HT1080 (cell line): ENCODE data around the gene ROCK2. TPM values are rescaled to one million over a fixed set of nuclear protein-coding genes. Genes with fewer than 3 reads are reported as not detected.
A peak's percentile ranks its signal among the peaks of the same experiment; 100 is the strongest.

Source experiments
- DNase-seq: peaks from one replicate; pipeline ENCODE4 v3.0.0-alpha.2; 2015; ENCODE audit warnings: low read depth
- total RNA-seq: library from RNA; depleted of rRNA; stranded (reverse); fragments of >200 nt; shearing (Covaris generic); gene quantifications from 2 replicates; pipeline ENCODE4 v1.2.3, GENCODE V29; 2014

Gene ROCK2
- total RNA-seq, 1 experiment from 2014 or later: 20.6 TPM

DNA sequence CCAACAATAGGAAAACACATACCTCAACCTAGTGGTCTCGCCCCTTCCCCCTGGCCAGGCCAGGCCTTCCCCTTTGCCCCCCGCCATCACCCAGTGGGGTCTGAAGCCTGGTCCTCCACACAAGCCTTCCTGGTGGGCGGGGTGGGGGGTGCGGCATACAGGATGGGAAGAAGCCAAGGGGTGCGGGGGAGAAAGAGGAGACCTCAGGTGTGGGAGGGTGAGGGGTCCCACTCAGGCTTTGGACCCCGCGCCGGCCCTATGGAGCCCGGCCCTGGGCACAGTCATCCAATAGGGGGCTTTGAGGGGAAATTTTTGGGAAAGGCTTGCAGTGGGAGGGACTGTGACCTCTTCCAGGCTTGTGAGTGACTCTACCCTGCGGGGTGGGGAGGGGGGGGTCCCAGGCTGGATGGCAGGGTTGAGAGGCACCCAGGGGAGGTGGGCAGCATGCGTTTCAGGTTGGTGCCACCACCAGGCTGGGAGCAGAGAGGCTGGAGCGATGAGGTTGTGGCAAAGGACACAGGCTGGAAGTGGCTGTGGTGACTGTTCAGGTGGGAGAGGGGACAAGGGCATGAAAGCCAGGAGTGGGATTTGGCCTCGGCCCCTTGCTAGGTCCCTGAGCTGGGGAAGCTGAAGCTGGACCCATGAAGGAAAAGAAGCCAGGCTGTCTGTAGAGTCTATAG, 187.9 kb downstream of the ROCK2 start:
- DNase-seq: no peak

- peak; percentile 81 for DNase-seq
Measured at GRCh38 chr2:11155381-11156035, 188.9 kb downstream of the ROCK2 start, which contains the start of gene SLC66A3. TSS of gene SLC66A3 (plus strand) at chr2:11155467. CDS start at chr2:11155547, 80 bp downstream.

- peak; percentile 81 for DNase-seq
Measured at GRCh38 chr2:11154923-11155380, 189.5 kb downstream of the ROCK2 start.

- no peak for DNase-seq
Measured at GRCh38 chr2:11154016-11154922, 190.2 kb downstream of the ROCK2 start.

GRCh38 chr2:11152591-11152990, 191.8 kb downstream of the ROCK2 start:
- DNase-seq: no peak

DNA sequence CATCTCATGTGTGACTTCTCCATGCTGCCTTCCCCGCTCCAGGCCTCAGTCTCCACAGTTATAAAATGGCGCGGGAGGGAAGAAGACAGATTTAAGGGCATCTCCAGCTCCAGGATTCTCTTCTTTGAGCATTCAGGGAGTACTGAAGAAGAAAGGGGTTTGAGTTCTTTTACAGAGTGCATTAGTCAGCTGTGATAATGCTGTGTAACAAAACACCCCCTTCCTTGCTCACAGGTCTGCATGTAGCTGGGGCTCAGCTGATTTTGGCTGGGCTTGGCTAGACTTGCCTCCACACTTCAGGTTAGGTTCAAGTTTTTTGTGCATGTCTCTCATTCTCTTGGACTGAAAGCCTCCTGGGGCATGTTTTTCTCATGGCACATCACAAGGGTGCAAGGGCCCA, 197.2 kb downstream of the ROCK2 start:
- no peak for DNase-seq

DNA sequence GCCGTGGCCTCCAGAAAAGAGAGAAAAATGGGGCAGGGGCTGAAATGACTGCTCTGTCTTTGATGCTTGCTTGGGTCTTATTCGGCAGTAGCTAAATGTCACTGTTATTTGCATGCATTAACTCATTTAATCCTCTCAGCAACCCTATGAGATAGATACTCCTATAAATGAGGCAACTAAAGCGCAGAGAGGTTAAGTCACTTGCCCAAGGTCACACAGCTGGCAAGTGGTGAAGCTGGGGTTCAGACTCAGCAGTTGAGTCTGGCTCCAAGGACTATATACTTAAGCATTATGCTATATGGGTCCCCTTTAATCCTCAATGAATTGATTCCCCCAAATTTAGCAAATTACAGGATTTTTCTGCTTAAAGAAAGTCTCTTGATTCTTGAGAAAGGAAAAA, 198.4 kb downstream of the ROCK2 start:
- no peak for DNase-seq

- DNase-seq: no peak
Measured at GRCh38 chr2:11145350-11145749, 199.1 kb downstream of the ROCK2 start.

DNA sequence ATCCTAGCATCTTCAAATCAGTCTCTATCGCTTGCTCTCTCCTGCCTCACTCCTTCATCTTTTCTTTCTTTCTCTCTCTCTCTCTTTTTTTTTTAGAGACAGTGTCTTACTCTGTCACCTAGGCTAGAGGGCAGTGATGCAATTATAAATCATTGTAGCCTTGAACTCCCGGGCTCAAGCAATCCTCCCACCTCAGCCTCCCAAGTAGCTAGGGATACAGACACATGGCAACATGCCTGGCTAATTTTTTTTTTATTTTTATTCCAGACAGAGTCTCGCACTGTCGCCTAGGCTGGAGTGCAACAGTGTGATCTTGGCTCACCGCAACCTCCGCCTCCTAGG, 199.7 kb downstream of the ROCK2 start:
- no peak for DNase-seq

GRCh38 chr2:11144077-11144737, 200.2 kb downstream of the ROCK2 start:
- DNase-seq: no peak

DNA sequence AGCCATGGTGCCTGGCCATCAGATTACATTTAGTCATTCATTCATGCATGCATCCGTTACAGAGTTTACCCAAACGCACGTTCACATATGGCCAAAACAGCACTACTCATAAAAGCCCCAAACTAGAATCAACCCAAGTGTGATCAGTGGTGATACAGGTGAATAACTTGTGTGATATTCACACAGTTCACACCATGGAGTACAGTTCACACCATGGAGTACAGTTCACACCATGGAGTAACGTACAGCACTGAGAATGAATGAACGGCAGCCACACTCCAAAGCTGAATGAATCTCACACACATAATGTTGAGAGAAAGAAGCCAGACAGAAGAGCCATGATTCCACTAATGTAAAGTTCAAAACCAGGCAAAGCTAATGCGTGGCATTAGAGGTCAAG, 201.4 kb downstream of the ROCK2 start:
- DNase-seq: no peak

DNA sequence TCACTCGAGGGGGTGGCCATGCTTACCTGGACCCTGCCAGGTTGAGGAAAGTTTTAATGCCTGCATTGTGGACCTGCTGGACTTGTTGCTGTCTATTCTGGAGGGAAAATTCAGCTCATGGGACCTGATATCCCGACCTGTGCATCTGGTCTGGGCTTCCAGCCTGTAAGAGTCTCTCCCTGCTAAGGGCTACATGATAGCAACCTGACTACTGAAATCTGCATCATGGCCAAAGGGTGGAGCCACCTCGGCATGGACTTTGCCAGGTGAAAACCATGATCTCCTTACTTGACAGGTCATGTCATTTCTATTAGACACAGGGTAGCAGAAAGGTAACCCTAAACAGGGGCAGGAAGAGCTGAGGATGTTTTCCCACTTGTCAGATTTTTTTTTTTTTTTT, 202.1 kb downstream of the ROCK2 start:
- no peak for DNase-seq

DNA sequence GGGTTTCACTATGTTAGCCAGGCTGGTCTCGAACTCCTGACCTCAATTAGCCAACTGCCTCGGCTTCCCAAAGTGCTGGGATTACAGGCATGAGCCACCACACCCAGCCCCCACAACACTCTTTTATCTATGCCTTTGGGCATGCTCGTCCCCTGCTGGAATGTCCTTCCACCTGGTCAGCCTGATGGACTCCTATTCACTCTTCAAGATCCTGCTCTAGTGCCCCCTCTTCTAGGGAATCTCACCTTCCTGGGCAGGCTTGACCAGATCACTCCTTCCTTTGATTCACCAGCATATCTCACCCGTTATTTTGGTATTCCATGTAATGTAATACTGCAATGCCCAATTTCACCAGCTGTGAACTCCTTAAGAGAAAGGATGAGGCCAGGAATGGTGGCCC, 203.1 kb downstream of the ROCK2 start:
- no peak for DNase-seq

- peak; percentile 24 for DNase-seq
Measured at GRCh38 chr2:11140492-11140891, 203.9 kb downstream of the ROCK2 start.

- no peak for DNase-seq
Measured at GRCh38 chr2:11134349-11134748, 210.1 kb downstream of the ROCK2 start.

DNA sequence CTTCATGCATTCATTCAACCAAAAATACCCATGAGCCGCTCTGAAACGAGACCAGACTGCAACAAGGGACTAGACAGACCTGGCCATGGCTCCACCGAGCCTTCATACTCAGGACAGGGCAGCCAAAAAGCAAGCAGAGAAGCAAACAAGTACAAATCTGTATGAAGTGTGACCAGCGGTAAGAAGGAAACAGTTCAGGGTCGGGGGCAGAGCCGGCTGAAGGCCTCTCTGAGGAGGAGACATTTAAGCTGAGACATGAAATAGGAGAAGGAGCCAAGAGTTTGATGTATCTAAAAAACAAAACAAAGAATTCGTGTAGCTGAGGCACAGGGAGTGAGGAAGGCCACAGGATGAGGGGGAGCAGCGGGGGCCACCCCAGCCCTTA, 210.5 kb downstream of the ROCK2 start:
- no peak for DNase-seq

DNA sequence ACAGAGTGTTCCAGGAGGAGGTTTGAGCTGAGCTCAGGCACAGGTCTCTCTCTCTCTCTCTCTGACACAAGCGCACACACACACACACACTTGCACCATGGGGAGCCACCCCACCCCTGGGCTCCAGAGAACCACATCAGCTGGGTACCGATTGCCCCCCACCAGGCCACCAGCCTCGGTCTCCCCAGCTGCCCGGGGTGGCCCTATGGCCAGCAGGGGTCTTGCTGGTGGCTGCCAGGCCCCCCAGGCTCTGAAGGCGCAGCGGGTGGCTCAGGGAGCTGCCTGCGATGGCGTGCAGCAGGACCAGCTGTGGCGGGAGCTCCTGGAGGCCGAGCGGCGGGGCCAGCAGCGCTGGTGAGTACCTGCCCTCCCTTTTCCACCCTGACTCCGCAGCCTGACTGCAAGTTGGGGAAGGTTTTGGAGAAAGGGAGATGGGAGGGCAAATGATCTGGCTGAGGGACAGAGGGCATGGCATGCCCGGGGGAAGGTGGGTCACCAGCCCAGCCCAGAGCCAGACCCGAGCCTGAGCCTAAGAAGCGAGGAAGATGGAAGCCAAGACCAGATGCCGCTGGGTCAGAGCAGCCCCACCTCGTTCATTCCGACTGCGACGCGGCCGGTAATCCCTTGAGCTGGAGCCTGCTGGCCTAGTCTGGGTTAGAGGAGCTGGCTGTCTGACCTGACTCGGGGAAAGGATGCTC, 211.0 kb downstream of the ROCK2 start:
- no peak for DNase-seq

- no peak for DNase-seq
Measured at GRCh38 chr2:11132036-11132671, 212.3 kb downstream of the ROCK2 start.

- DNase-seq: no peak
Measured at GRCh38 chr2:11131166-11131920, 213.1 kb downstream of the ROCK2 start.
